ENCODE measurements around the gene SORL1-AS1.
"Not testable (repeated sequence)": the region's sequence is repeated elsewhere in the genome, so short reads cannot be mapped to it uniquely, and the experiment has no call there.

SORL1-AS1 gene

DNA sequence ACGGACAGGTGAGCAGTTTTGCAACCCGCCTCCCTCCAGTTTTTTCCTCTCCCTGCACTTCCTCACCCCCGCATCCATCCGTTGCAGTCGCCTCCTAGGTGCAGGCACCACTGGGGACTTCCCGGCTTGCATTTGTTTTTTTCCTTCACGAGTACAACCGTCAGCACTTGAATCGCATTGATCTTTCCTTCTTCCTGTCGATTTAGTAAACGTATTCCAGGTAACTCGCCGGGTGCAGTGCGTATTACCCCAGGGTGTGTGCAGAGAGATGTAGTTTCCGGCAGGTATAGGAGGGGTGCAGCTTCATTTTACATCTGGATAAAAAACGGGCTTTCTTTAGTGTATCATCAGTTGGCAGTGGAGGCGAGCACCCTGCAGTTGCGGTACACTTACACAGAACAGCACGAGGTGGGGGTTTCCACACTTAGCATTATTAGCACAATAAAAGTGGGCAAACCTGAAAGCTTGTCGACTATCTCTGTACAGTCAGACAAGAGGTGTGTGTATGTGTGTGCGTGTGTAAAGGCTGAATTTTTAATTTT, at the start of gene SORL1-AS1:
Gene SORL1-AS1 (minus strand): TSS at position 359 of the 542 bp plus-strand sequence.
- DNase-seq, result peak; percentile 52 to 88 (median 87)

DNA sequence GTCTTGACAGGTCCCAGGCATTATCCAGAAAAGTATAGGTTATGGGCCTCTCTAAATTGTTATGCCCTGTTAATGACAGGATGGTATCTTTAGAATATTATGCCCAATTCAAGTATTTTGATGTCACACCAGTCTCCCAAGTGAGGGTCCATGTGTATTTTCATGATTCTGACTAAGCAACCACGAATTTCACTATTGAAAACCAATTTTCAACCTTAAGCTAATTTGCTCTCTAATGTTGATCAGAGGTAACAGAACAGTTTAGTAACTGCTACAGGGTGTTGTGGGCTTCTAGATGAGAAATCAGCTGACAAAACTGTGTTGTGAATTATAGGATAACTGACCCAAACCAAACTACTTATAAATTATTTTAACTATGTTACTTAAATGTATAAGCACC, 48.0 kb upstream of the SORL1-AS1 start:
- DNase-seq, result no peak

DNA sequence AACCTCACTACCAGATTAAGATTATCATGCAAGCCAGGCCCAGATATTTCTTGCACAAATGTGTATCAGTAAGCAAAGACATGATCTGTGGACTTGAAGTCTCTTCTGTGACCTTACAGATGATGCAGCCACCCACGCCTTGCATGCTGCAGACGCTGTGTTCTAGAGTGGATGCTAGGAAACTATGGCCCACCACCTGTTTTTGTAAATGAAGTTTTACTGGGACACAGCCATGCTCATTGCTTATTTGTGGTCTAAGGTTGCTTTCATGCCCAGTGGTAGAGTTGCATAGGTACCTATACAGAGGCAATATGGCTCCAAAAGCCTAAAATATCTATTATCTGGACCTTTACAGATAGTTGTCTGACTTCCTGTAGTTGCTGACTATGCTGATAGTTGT, 47.5 kb upstream of the SORL1-AS1 start:
- DNase-seq, result no peak

DNA sequence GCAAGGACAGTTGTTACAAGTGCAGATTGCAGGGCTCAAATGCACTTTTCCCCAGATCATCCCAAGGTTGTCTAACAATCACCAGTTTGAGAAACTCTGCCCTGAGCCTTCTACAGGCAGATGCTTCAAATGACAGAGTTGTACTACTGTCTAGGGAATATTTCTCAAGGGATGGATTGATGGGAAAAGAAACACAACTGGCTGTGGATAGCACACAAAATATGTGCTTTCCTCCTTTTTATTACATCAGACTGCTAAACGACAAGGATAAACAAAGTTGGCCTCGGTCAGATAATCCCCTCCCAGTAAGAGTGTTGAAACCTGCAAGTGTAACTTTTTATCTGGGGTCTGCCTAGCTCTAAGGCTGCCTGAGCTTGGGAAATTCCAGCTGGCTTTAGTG, 46.6 kb upstream of the SORL1-AS1 start:
- DNase-seq, result no peak

DNA sequence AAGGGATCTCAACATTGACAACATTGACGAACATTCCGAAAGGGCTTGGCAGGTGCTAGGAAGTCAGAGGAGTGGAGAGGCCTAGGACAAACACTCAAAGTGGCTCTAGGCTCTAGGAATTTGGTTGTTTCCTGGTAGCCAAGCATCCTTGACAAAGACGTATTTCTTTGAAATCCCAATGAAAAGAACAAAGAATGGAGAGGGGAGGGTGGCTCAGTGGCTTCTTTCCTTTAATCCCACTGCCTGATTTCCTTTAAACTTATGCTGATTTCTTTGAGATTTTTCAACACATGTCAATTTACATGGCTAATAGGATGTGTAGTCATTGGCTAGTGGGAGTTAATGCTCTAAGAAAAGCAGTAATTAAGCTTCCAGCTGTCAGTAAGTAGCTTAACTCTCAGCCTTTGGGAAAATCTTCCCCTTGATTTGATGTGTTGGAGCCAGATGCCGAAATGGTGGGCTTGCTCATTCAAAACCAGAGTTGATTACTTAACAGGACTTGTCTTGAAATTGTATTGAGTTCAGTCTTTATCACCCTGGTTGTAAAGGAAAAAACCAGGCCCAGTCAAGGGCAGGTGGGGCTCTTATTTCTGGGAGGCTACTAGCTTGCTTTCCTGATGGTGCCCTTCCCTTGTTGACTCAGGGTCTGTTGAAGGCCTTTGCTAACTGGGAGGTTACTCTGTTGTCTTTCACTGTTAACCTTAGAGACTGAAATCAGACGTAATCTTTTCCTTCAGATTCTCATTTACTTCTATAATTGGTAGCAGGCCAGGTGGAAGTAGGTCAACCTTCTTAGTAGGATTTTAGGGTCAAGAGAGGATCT, 44.6 kb upstream of the SORL1-AS1 start:
- DNase-seq, result no peak

DNA sequence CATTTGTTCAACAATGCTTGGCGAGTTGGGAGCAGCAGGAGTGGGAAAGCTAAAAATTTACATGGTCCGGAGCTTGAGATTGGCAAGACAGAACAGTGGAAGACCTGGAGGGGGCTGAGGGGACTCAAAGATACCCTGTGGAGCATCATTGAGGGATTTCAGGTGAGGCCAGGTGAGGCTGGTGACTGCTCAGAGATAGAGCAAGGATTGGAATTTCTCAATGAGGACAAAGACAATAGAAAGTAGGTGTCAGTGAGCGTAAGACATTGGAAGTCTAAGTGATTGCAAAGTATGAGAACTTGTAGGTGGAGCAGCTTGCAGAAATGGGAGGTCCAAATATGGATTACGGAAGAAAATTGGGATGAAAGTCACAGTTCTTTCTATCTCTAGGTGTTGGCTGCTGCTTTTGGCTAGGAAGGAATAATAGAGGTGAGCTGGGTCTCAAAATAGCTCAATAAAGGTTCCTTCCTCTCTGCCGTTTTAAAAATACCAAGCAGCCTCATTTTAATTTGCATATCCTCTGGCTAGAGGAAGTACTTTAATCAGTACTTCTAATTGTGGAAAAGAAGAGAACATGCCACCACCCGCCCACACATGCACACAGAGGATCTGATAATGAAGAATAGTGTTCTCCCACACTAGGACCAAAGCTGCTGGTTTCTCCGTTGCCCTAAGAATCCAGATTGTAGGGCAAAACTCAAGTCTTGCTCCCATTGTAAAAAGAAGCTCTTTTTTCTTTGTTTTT, 41.8 kb upstream of the SORL1-AS1 start:
- DNase-seq, result no peak

DNA sequence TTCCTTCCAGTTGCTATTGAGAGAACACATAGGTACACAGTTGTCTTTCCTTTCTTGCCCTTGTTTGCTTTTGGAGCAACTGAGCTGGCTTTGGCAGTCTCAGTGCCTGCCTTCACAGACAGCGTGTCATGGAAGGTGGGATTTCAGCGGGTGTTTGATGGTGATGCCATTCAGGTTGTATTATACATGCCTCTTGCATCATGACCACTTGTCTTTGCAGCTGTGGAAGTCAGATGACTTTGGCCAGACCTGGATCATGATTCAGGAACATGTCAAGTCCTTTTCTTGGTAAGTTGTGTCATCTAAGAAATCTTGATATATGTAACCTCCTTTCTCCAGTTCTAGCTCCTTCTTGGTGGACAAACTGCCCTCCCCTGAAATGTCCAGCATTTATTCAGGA, 37.1 kb upstream of the SORL1-AS1 start:
- no peak for DNase-seq

DNA sequence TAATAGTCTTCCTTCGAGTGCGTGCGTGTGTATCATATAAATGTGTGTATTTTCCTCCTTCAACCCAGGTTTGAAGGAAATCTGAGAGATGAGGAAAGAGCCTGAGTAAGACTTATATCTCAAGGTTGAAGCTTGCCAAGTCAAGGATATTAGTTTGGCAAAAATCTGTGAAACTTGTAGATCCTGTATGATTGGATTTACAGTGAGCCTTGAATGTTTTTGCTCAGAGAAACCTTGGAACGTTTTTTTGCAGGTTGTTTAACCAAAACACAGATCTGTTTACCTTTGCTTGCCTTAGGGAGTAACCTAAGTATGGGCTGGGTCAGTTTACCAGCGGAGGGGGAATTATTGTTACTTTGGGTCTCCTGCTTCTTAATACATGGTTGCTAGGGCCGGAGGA, 35.9 kb upstream of the SORL1-AS1 start:
- no peak for DNase-seq

DNA sequence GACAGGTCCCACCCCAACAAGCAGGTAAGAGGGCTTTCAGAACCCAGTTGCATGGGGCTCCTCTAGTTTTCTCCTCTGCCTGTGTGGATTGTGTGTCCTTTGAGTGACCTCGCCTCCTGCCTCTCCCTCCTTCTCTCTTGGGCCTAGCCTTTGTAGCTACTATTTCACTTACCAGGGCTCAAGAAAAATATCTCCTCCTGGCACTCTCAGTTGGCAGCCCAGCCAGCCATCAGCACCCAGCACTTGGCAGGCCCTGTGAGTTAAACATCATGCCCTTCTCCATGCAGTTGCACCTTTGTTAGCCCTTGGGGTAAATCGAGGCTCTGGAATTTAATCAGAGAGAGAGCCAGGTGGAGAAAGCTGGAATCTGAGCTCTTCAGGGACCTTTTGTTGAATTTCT, 35.4 kb upstream of the SORL1-AS1 start:
- DNase-seq, result no peak

DNA sequence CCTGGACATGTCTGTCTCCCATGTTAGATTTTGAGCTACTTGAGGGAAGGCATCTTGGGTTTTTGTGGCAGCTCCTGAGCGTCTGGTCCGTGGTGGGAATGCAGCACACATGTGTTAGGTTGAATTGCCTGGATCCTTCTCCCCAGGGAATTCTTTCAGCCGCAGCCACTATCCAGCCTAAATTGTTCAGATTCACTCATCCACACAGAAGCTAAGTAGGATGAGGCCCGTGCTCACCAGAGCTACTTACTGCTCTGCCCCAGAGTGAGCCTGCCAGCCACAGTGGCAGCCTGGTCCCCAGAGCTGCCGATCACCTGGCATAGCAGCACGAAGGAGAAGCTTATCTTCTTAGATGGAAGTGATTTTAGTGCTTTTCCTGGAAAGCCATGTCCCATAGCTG, 34.4 kb upstream of the SORL1-AS1 start:
- peak in 1 of 3 experiments; percentile 78 for DNase-seq

DNA sequence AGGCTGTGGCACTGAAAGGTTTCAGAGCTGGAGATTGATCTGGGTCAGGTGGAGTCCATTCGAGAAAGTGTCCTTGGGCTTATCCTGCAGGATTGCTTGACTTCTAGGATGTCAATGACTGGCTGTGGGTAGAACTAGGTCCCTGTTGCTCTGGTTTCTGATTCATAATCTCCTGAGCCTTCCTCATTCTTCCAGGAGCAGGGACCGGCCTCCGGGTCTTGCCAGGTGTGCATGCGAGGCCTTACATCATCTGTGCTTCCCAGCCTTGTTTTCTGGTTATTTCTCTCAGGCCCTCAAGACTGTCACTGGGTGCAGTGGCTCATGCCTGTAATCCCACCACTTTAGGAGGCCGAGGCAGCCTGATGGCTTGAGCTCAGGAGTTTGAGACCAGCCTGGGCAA, 33.3 kb upstream of the SORL1-AS1 start:
- DNase-seq, result no peak

DNA sequence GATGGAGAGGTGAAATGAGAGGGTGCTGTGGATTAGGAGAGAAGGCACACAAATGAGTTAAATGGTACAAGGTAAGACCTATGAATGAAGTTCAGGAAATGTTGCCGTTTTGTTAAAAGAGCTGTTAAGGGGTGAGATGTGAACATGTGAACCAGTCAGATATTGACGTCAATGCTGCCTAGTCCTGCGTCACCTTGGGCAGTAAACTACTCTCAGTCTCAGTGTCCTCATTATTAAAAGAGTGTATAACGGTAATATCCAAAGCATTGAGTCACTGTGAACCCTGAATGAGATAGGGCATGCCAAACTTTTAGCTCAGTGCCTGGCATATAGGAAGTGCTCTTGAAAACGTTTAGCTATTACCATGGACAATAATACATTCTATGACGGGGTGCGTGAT, 32.4 kb upstream of the SORL1-AS1 start:
- no peak for DNase-seq

DNA sequence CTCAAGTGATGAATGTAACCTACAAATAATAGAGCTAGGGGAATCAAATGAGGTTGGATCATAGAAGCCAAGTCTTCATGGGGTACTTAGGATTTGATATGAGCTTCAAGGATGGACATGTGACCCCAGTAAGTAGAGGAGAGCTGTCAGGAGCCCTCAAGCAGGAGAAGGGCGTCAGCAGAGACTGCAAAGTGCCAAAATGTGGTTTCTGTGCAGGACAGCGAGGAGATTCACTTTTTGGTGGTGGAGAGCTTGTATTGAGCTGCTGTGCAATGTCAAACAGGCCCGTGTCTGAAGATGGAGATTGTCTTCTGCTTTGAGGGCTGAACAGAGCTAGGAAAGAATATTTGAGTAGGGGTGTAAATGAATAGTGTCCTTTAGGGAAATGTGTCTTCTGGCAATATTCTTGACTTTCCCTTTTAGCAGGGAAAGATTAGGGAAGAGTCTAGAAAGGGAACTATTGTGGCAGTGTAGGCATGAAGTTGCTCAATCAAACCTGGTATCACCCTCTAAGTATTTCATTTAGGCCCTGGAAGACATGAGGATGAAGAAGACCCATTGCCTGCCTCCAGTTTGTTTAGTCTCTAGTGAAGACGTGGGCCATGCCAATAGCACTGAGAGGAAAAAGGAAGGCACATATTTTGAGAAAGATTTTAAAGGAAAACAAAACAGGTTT, 31.2 kb upstream of the SORL1-AS1 start:
- DNase-seq, result no peak

DNA sequence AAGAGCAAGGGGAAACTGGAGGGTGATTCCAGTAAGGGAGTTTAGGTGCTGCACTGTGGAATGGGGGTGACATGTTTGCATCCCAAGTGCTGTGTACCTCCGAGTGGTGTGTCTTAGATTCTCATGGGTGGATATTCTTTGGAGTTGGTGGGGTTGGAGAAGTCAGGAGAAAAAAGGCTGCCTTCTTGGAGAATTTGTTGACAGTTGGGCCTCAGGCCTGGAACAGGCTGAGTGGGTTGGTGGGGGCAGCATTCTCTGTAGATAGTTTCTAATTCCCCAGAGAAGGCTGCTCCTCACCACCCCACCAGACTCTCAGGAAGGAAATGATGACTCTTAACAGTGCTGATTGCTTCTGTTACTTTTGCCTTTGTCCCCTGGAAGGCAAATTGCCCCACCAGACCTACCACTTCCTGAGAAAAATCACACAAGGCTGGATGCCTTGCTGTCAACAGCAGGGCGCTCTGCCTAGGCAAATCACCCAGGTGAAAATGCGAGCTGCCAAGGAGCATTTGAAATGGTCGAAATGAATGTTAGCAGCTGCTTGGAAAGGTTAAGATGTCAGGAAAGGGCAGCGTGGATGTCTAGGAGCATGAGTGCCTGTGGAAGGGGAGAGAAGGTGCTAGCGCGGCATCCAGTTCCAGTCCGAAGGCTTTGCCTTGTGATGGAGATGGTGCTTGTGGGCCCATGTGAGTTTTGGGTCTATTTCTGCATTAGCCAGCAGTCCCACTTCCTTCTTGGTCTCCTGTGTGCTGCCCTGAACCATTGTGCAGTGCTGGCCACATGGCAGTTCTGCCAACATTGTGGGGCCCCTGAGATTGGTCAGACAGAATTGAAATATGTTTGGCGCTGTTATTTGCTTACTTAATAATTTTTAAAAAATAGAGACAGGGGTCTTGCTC, 29.7 kb upstream of the SORL1-AS1 start:
- DNase-seq, result no peak

DNA sequence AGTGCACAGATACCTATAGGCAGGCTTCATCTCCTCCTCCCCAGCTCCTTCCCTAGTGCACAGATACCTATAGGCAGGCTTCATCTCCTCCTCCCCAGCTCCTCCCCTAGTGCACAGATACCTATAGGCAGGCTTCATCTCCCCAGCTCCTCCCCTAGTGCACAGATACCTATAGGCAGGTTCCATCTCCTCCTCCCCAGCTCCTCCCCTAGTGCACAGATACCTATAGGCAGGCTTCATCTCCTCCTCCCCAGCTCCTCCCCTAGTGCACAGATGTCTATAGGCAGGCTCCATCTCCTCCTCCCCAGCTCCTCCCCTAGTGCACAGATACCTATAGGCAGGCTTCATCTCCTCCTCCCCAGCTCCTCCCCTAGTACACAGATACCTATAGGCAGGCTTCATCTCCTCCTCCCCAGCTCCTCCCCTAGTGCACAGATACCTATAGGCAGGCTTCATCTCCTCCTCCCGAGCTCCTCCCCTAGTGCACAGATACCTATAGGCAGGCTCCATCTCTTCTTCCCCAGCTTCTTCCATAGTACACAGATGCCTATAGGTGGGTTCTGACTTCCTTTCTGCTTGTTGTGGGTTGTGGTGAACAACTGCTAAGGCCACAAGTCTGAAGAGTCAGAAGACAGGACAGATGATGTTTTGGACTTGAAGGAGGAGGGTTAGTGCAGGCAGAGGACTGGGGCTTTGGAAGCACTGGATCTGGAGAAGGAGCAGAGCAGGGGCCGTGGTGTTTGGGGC, 28.9 kb upstream of the SORL1-AS1 start:
- DNase-seq, result not testable (repeated sequence)

DNA sequence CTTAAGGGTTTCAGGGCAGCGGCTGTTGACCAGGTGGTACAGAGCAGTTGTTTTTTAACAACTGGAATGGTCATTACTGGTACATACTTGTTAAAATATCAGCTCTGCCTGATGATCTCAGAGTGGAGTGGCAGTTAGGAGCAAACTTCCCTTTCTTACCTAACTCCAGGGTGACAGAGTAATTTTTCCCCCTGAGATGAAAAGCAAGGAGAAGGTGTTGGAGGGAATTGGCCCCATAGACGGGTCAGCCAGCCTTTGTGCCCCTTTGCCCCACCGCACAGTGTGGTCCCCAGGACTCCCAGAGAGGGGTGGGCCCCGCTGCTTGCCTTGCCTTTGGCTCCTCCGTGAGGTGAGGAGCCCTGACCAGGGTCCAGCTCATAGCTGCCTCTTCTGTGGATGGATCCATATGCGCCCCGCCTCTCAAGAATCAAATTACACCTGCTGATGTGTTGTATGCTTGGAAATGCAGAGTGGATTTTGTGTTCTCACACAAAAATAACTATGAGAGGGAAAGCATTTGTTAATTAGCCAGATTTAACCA, 27.0 kb upstream of the SORL1-AS1 start:
- DNase-seq, result peak in 1 of 3 experiments; percentile 35

DNA sequence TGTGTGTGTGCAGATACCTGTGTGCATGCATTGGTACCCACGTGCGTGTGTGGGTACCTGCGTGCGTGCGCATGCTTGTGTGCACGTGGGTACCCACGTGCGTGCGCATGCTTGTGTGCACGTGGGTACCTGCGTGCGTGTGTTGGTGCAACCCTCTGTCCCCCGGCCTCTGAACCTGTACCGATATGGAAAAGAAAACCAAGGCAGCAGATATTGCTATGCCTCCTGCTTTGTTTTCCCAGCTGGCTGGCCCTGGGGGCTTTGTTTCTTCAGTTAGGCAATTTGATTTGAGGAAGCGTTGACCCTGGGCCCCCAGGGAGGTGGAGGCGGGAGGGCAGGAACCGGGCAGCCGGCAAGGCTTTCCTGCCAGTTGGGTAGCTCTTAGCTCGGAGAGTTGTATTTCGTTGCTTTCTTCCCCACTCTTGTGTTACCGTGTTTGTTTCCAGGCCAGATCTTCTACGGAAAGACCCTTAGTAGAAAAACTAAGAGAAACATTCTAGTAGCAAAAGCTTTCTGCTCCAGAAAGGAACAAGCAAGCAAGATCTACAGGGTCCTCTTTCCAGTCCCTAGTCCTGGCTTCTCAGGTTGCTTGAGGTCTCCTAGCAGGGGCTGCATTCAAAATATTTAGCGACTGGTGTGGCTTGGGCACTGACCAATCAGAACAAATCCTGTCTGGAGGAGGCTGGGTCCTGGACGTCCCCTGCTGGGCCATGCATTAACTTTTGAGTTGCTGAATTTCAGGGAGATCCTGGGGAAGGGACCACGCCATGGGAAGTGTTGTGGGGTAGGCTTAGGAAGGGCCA, 26.3 kb upstream of the SORL1-AS1 start:
- DNase-seq, result no peak

DNA sequence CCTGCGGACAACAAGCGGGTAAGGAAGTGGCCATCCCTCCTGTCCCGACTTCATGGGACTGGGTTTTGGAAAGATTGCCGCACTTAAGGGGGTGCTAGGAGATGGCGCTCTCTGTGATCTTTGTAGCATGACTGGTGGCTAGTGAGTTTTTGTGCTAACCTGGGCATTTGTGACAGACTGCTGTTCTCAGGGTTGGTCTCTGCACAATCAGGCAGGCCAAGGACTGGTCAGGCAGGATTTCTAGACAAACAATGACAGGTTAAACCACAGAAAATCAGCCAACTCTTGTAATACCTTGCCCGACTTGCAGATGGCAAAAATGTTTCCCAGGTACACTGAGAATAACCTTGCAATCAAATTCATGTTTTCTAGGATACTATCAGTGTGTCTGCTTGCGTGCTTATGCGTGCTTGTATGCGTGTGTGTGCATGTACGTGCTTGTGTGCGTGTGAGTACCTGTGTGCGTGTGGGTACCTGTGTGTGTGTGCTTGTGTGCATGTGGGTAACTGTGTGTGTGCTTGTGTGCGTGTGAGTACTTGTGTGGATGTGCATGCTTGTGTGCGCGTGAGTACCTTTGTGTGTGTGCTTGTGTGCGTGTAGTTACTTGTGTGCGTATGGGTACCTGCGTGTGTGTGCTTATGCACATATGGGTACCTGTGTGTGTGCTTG, 25.6 kb upstream of the SORL1-AS1 start:
- DNase-seq, result no peak

DNA sequence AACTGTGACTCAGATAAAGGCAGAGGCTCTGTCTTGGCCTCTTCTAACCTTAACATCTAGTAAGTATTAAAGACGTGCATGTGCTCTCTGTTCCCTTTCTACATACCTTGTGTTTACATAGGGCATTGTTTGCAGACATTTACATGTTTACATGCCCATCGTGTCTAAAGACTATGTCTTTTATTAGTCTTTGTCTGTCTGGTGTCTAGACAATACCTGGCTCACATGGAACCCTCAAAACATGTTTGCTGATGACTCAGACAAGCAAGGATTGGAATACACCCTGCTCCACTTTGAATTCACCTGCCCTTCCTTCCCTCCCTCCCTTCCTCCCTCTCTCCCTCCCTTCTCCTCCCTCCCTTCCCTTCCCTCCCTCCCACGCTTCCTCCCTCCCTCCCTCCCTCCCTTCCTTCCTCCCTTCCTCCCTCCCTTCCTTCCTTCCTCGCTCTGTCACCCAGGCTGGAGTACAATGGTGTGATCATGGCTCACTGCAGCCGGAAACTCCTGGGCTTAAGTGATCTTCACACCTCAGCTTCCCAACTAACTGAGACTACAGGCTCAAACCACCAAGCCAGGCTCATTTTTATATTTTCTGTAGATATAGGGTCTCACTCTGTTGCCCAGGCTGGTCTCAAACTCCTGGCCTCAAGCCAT, 23.7 kb upstream of the SORL1-AS1 start:
- peak; percentile 13 to 81 (median 65) for DNase-seq
